ENCODE data around the gene GFOD2.

GFOD2 gene

DNA sequence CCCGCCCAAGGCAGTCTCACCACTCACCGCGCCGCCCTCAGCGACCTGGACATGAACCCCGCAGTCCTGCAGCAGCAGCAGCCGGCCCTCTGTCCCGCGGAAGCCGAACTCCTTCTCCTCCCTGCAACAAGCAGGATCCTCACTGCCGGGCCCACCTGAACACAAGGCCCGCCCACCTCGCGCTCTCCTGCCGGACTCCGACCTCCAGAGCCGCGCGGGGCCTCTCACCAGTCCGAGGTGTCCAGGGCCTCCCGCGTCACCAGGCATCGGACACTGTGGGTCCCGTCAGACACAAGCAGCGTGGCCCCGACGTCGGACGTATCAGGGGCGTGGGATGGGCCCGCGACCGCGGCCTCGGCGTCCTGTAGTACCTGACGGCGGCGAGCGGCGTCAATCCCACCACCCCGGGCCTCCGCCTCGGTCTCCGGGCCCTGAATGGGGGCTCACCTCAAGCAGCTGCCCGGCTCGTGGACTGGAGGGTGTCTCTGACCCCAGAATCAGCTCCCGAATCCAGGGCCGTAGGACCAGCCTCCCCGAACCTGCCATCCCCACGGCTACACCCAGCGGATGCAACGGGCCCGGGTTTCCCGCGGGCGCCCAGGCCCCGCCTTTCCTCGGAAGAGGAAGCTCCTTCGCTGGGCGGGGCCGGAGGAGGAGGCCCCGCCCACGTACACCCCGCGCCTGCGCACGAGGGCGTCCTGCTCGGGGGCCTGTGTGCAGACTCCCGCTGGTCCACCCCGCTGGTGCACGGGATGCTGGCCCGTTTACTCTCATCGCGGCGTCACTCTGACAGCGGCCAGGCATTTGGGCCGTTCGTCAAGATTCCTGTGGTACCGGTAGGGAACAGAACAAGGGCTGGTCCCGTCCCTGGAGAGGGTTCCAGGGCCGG is 59.2 kb downstream of the GFOD2 start, which contains the start of gene ACD (continued):
- TF ChIP-seq KLF1 (tag by site-specific recombination; IDR thresholded peaks at IDR 0.05) (peak; percentile 6), SP3 (tag by site-specific recombination; IDR thresholded peaks at IDR 0.05) (peak; percentile 86), ZNF777 (tag by site-specific recombination; IDR thresholded peaks at IDR 0.05; ENCODE audit: borderline replicate concordance) (peak; percentile 77), SP7 (tag by site-specific recombination; IDR thresholded peaks at IDR 0.05) (peak; percentile 49; the same call in 1 of the 2 replicates), GLIS1 (tag by site-specific recombination; IDR thresholded peaks at IDR 0.05) (peak; percentile 50), ZXDB (tag by site-specific recombination; IDR thresholded peaks at IDR 0.05) (peak; percentile 73), ZIC2 (tag by site-specific recombination; IDR thresholded peaks at IDR 0.05) (peak; percentile 87), SCRT2 (tag by site-specific recombination; IDR thresholded peaks at IDR 0.05) (peak; percentile 57), ZEB2 (tag by site-specific recombination; IDR thresholded peaks at IDR 0.05) (peak; percentile 66), ZNF768 (tag by site-specific recombination; IDR thresholded peaks at IDR 0.05) (no peak), ZNF530 (tag by site-specific recombination; IDR thresholded peaks at IDR 0.05; ENCODE audit: low read depth) (no peak), KLF16 (tag by site-specific recombination; IDR thresholded peaks at IDR 0.05) (peak; percentile 39), ZSCAN30 (tag by site-specific recombination; IDR thresholded peaks at IDR 0.05) (0 out of 2 replicates have a peak, but pooled peaks have one; percentile 28), KLF9 (tag by site-specific recombination; IDR thresholded peaks at IDR 0.05; ENCODE audit: low read depth) (peak; percentile 83), ZNF10 (tag by site-specific recombination; IDR thresholded peaks at IDR 0.05) (no peak; the same call in 1 of the 2 replicates), ZNF2 (tag by site-specific recombination; IDR thresholded peaks at IDR 0.05) (peak; percentile 70), SP2 (tag by site-specific recombination; IDR thresholded peaks at IDR 0.05) (peak; percentile 79), ZFHX2 (tag by site-specific recombination; conservative IDR thresholded peaks at IDR 0.05) (peak; percentile 29; the same call in 1 of the 2 replicates)
- TF ChIP-seq, protein P1, sequence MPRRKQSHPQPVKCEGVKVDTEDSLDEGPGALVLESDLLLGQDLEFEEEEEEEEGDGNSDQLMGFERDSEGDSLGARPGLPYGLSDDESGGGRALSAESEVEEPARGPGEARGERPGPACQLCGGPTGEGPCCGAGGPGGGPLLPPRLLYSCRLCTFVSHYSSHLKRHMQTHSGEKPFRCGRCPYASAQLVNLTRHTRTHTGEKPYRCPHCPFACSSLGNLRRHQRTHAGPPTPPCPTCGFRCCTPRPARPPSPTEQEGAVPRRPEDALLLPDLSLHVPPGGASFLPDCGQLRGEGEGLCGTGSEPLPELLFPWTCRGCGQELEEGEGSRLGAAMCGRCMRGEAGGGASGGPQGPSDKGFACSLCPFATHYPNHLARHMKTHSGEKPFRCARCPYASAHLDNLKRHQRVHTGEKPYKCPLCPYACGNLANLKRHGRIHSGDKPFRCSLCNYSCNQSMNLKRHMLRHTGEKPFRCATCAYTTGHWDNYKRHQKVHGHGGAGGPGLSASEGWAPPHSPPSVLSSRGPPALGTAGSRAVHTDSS (tag by site-specific recombination; IDR thresholded peaks at IDR 0.05): peak; percentile 13; the same call in 1 of the 2 replicates
- TF ChIP-seq, protein P2, sequence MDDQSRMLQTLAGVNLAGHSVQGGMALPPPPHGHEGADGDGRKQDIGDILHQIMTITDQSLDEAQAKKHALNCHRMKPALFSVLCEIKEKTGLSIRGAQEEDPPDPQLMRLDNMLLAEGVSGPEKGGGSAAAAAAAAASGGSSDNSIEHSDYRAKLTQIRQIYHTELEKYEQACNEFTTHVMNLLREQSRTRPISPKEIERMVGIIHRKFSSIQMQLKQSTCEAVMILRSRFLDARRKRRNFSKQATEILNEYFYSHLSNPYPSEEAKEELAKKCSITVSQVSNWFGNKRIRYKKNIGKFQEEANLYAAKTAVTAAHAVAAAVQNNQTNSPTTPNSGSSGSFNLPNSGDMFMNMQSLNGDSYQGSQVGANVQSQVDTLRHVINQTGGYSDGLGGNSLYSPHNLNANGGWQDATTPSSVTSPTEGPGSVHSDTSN (CRISPR knock-in tag; IDR thresholded peaks at IDR 0.05): peak; percentile 20; the same call in 1 of the 2 replicates
- TF ChIP-seq, protein P3, sequence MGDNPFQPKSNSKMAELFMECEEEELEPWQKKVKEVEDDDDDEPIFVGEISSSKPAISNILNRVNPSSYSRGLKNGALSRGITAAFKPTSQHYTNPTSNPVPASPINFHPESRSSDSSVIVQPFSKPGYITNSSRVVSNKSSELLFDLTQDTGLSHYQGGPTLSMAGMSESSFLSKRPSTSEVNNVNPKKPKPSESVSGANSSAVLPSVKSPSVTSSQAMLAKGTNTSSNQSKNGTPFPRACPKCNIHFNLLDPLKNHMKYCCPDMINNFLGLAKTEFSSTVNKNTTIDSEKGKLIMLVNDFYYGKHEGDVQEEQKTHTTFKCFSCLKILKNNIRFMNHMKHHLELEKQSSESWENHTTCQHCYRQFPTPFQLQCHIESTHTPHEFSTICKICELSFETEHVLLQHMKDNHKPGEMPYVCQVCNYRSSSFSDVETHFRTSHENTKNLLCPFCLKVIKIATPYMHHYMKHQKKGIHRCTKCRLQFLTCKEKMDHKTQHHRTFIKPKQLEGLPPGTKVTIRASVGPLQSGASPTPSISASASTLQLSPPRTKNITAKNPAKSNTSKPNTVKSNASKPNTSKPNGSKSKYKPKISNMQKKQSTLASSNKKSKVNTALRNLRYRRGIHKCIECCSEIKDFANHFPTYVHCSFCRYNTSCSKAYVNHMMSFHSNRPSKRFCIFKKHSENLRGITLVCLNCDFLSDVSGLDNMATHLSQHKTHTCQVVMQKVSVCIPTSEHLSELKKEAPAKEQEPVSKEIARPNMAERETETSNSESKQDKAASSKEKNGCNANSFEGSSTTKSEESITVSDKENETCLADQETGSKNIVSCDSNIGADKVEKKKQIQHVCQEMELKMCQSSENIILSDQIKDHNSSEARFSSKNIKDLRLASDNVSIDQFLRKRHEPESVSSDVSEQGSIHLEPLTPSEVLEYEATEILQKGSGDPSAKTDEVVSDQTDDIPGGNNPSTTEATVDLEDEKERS (tag by site-specific recombination; IDR thresholded peaks at IDR 0.05): no peak
- TF ChIP-seq, protein P4, sequence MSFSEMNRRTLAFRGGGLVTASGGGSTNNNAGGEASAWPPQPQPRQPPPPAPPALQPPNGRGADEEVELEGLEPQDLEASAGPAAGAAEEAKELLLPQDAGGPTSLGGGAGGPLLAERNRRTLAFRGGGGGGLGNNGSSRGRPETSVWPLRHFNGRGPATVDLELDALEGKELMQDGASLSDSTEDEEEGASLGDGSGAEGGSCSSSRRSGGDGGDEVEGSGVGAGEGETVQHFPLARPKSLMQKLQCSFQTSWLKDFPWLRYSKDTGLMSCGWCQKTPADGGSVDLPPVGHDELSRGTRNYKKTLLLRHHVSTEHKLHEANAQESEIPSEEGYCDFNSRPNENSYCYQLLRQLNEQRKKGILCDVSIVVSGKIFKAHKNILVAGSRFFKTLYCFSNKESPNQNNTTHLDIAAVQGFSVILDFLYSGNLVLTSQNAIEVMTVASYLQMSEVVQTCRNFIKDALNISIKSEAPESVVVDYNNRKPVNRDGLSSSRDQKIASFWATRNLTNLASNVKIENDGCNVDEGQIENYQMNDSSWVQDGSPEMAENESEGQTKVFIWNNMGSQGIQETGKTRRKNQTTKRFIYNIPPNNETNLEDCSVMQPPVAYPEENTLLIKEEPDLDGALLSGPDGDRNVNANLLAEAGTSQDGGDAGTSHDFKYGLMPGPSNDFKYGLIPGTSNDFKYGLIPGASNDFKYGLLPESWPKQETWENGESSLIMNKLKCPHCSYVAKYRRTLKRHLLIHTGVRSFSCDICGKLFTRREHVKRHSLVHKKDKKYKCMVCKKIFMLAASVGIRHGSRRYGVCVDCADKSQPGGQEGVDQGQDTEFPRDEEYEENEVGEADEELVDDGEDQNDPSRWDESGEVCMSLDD (tag by site-specific recombination; IDR thresholded peaks at IDR 0.05): no peak
- TF ChIP-seq, protein P5, sequence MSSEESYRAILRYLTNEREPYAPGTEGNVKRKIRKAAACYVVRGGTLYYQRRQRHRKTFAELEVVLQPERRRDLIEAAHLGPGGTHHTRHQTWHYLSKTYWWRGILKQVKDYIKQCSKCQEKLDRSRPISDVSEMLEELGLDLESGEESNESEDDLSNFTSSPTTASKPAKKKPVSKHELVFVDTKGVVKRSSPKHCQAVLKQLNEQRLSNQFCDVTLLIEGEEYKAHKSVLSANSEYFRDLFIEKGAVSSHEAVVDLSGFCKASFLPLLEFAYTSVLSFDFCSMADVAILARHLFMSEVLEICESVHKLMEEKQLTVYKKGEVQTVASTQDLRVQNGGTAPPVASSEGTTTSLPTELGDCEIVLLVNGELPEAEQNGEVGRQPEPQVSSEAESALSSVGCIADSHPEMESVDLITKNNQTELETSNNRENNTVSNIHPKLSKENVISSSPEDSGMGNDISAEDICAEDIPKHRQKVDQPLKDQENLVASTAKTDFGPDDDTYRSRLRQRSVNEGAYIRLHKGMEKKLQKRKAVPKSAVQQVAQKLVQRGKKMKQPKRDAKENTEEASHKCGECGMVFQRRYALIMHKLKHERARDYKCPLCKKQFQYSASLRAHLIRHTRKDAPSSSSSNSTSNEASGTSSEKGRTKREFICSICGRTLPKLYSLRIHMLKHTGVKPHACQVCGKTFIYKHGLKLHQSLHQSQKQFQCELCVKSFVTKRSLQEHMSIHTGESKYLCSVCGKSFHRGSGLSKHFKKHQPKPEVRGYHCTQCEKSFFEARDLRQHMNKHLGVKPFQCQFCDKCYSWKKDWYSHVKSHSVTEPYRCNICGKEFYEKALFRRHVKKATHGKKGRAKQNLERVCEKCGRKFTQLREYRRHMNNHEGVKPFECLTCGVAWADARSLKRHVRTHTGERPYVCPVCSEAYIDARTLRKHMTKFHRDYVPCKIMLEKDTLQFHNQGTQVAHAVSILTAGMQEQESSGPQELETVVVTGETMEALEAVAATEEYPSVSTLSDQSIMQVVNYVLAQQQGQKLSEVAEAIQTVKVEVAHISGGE (tag by site-specific recombination; conservative IDR thresholded peaks at IDR 0.05; ENCODE audit: low read depth): peak; percentile 46; the same call in 1 of the 2 replicates
- TF ChIP-seq, protein P6, sequence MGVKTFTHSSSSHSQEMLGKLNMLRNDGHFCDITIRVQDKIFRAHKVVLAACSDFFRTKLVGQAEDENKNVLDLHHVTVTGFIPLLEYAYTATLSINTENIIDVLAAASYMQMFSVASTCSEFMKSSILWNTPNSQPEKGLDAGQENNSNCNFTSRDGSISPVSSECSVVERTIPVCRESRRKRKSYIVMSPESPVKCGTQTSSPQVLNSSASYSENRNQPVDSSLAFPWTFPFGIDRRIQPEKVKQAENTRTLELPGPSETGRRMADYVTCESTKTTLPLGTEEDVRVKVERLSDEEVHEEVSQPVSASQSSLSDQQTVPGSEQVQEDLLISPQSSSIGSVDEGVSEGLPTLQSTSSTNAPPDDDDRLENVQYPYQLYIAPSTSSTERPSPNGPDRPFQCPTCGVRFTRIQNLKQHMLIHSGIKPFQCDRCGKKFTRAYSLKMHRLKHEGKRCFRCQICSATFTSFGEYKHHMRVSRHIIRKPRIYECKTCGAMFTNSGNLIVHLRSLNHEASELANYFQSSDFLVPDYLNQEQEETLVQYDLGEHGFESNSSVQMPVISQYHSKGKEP (tag by site-specific recombination; IDR thresholded peaks at IDR 0.05): peak; percentile 39

Measured in HEK293 (cell line).